BLaER1 treated with 17β-estradiol and CSF1 and Interleukin-3, amounts not matched to agents 10 nM and 100 nM (cell line): ENCODE results near the gene INSRR.

Experiments
- H3K27ac ChIP-seq, 11 experiments: shearing (Covaris generic); formaldehyde crosslinking; 2 replicates each; pipeline ENCODE4 v1.8.1; 2022
- H3K27me3 ChIP-seq, 11 experiments: shearing (Covaris generic); formaldehyde crosslinking; 2 replicates each; pipeline ENCODE4 v1.8.1; 2022
- H3K36me3 ChIP-seq, 11 experiments: shearing (Covaris generic); formaldehyde crosslinking; 2 replicates each; pipeline ENCODE4 v1.8.1; 2022
- H3K4me1 ChIP-seq, 10 experiments: shearing (Covaris generic); formaldehyde crosslinking; 2 replicates each; pipeline ENCODE4 v1.8.1; 2022
- H3K4me2 ChIP-seq, 11 experiments: shearing (Covaris generic); formaldehyde crosslinking; 2 replicates each; pipeline ENCODE4 v1.8.1; 2022
- H3K4me3 ChIP-seq, 10 experiments: shearing (Covaris generic); formaldehyde crosslinking; 2 replicates each; pipeline ENCODE4 v1.8.1; 2022
- H3K9ac ChIP-seq, 11 experiments: shearing (Covaris generic); formaldehyde crosslinking; 2 replicates each; pipeline ENCODE4 v1.8.1; 2022
- H3K9me3 ChIP-seq, 11 experiments: shearing (Covaris generic); formaldehyde crosslinking; replicated peaks in 1 of 11; 2 replicates each; pipeline ENCODE4 v1.8.1; 2022
- H4K20me1 ChIP-seq, 11 experiments: shearing (Covaris generic); formaldehyde crosslinking; 2 replicates each; pipeline ENCODE4 v1.8.1; 2022
- Cebpa-rat ChIP-seq, 11 experiments: shearing (Covaris generic); IDR thresholded peaks; 2 replicates each; pipeline ENCODE4 v1.8.1; 2022

Gene INSRR

GRCh38 chr1:156874572-156875340 lies 15.8 kb upstream of the INSRR start:
- no peak for TF ChIP-seq Cebpa-rat (IDR thresholded peaks at IDR 0.05)
- H3K27me3 ChIP-seq, result peaks cover 0 to 13% (median 0%) of the 10 kb centered on the region in 11 experiments; a peak in 2 of 22 replicates
- H4K20me1 ChIP-seq, result peaks cover 0 to 6% (median 0%) of the 10 kb centered on the region in 11 experiments; a peak in 1 of 22 replicates

GRCh38 chr1:156874142-156874541 lies 15.2 kb upstream of the INSRR start:
- TF ChIP-seq Cebpa-rat (IDR thresholded peaks at IDR 0.05), result no peak
- H3K27me3 ChIP-seq, result peaks cover 0 to 13% (median 0%) of the 10 kb centered on the region in 11 experiments; a peak in 2 of 22 replicates
- peaks cover 0 to 6% (median 0%) of the 10 kb centered on the region in 11 experiments; a peak in 1 of 22 replicates for H4K20me1 ChIP-seq

More at GRCh38 chr1:156874572-156875340, 15.8 kb upstream of the INSRR start:
- Histone ChIP-seq H3K4me3 (no peak overlapping the region), H3K27ac (peak overlapping the region in 2 of 11 experiments; percentile 32 to 44; a peak in 2 of 22 replicates), H3K9me3 (no peaks in the 10 kb centered on the region), H3K4me2 (peak overlapping the region; percentile 7 to 87 (median 76); a peak in 18 of 22 replicates), H3K4me1 (peaks cover 18 to 65% (median 56%) of the 10 kb centered on the region in 10 experiments), H3K36me3 (no peaks in the 10 kb centered on the region), H3K9ac (peak overlapping the region in 8 of 11 experiments; percentile 3 to 59 (median 24); a peak in 9 of 22 replicates)

GRCh38 chr1:156873659-156874058 lies 14.7 kb upstream of the INSRR start:
- no peak overlapping the region for H3K27ac ChIP-seq
- peaks cover 19 to 76% (median 67%) of the 10 kb centered on the region in 10 experiments for H3K4me1 ChIP-seq
- no peak overlapping the region for H3K4me3 ChIP-seq
- peak overlapping the region in 5 of 11 experiments; percentile 11 to 87 (median 82); a peak in 7 of 22 replicates for H3K4me2 ChIP-seq
- no peaks in the 10 kb centered on the region for H3K36me3 ChIP-seq
- no peak for TF ChIP-seq Cebpa-rat (IDR thresholded peaks at IDR 0.05)
- no peak overlapping the region for H3K9ac ChIP-seq
- H3K27me3 ChIP-seq, result peaks cover 0 to 13% (median 0%) of the 10 kb centered on the region in 11 experiments; a peak in 2 of 22 replicates
- H3K9me3 ChIP-seq, result no peaks in the 10 kb centered on the region
- peaks cover 0 to 5% (median 0%) of the 10 kb centered on the region in 11 experiments; a peak in 1 of 22 replicates for H4K20me1 ChIP-seq

More at GRCh38 chr1:156874142-156874541, 15.2 kb upstream of the INSRR start:
- H3K4me3 ChIP-seq, result no peak overlapping the region
- H3K4me1 ChIP-seq, result peaks cover 18 to 72% (median 62%) of the 10 kb centered on the region in 10 experiments
- H3K36me3 ChIP-seq, result no peaks in the 10 kb centered on the region
- peak overlapping the region in 3 of 11 experiments; percentile 32 to 59 (median 54); a peak in 5 of 22 replicates for H3K9ac ChIP-seq
- 0 out of 22 replicates have a peak overlapping the region, but pooled peaks of 1 of the 11 experiments have one; percentile 44 for H3K27ac ChIP-seq
- H3K4me2 ChIP-seq, result peak overlapping the region in 8 of 11 experiments; percentile 45 to 87 (median 77); a peak in 14 of 22 replicates
- no peaks in the 10 kb centered on the region for H3K9me3 ChIP-seq

GRCh38 chr1:156869455-156869854 lies 10.5 kb upstream of the INSRR start:
- Histone ChIP-seq H4K20me1 (no peaks in the 10 kb centered on the region; a peak in 1 of 22 replicates), H3K9ac (no peak overlapping the region), H3K27me3 (peaks cover 0 to 2% (median 0%) of the 10 kb centered on the region in 11 experiments; a peak in 2 of 22 replicates), H3K9me3 (no peaks in the 10 kb centered on the region), H3K27ac (0 out of 22 replicates have a peak overlapping the region, but pooled peaks of 1 of the 11 experiments have one; percentile 30), H3K36me3 (no peaks in the 10 kb centered on the region), H3K4me2 (peak overlapping the region in 9 of 11 experiments; percentile 57 to 97 (median 92); a peak in 15 of 22 replicates), H3K4me1 (peaks cover 52 to 91% (median 86%) of the 10 kb centered on the region in 10 experiments), H3K4me3 (no peak overlapping the region)
- TF ChIP-seq Cebpa-rat (IDR thresholded peaks at IDR 0.05), result no peak

GRCh38 chr1:156868341-156868740 lies 9.4 kb upstream of the INSRR start:
- H3K9me3 ChIP-seq, result no peaks in the 10 kb centered on the region
- H3K4me1 ChIP-seq, result peaks cover 58 to 91% (median 87%) of the 10 kb centered on the region in 10 experiments
- peak overlapping the region in 5 of 11 experiments; percentile 13 to 52 (median 45); a peak in 6 of 22 replicates for H3K27ac ChIP-seq
- no peak overlapping the region for H3K4me3 ChIP-seq
- H4K20me1 ChIP-seq, result no peaks in the 10 kb centered on the region
- TF ChIP-seq Cebpa-rat (IDR thresholded peaks at IDR 0.05), result no peak
- H3K4me2 ChIP-seq, result peak overlapping the region in 10 of 11 experiments; percentile 10 to 97 (median 93); a peak in 19 of 22 replicates
- no peaks in the 10 kb centered on the region for H3K36me3 ChIP-seq
- H3K27me3 ChIP-seq, result peaks cover 0 to 3% (median 0%) of the 10 kb centered on the region in 11 experiments; a peak in 3 of 22 replicates
- H3K9ac ChIP-seq, result peak overlapping the region in 3 of 11 experiments; percentile 7 to 50 (median 12); a peak in 3 of 22 replicates

GRCh38 chr1:156866249-156866909 lies 7.5 kb upstream of the INSRR start:
- peaks cover 57 to 100% (median 99%) of the 10 kb centered on the region in 10 experiments for H3K4me1 ChIP-seq
- H4K20me1 ChIP-seq, result peaks cover 0 to 4% (median 0%) of the 10 kb centered on the region in 11 experiments; a peak in 2 of 22 replicates
- H3K27ac ChIP-seq, result peak overlapping the region in 9 of 11 experiments; percentile 43 to 72 (median 61); a peak in 16 of 22 replicates
- peaks cover 15 to 22% (median 17%) of the 10 kb centered on the region in 11 experiments for H3K27me3 ChIP-seq
- peak overlapping the region; percentile 79 to 97 (median 92) for H3K4me2 ChIP-seq
- no peak for TF ChIP-seq Cebpa-rat (IDR thresholded peaks at IDR 0.05)
- peak overlapping the region in 7 of 10 experiments; percentile 14 to 48 (median 32); a peak in 10 of 20 replicates for H3K4me3 ChIP-seq
- H3K9ac ChIP-seq, result peak overlapping the region in 10 of 11 experiments; percentile 27 to 70 (median 50); a peak in 17 of 22 replicates
- no peaks in the 10 kb centered on the region for H3K36me3 ChIP-seq
- H3K9me3 ChIP-seq, result no peaks in the 10 kb centered on the region

- Histone ChIP-seq H4K20me1 (peaks cover 0 to 10% (median 0%) of the 10 kb centered on the region in 11 experiments; a peak in 2 of 22 replicates), H3K36me3 (no peaks in the 10 kb centered on the region), H3K9me3 (no peaks in the 10 kb centered on the region), H3K4me2 (peak overlapping the region; percentile 79 to 97 (median 92)), H3K4me3 (peak overlapping the region in 3 of 10 experiments; percentile 18 to 48 (median 40); a peak in 1 of 20 replicates), H3K4me1 (peaks cover 56 to 100% (median 99%) of the 10 kb centered on the region in 10 experiments), H3K9ac (peak overlapping the region in 9 of 11 experiments; percentile 27 to 70 (median 48); a peak in 12 of 22 replicates), H3K27me3 (peaks cover 20 to 28% (median 22%) of the 10 kb centered on the region in 11 experiments), H3K27ac (peak overlapping the region in 8 of 11 experiments; percentile 43 to 72 (median 62); a peak in 9 of 22 replicates)
- TF ChIP-seq Cebpa-rat (IDR thresholded peaks at IDR 0.05), result no peak
Measured at GRCh38 chr1:156865865-156866248, 6.9 kb upstream of the INSRR start.

- H3K4me2 ChIP-seq, result peak overlapping the region; percentile 79 to 97 (median 92); a peak in 20 of 22 replicates
- peaks cover 26 to 34% (median 28%) of the 10 kb centered on the region in 11 experiments for H3K27me3 ChIP-seq
Measured at GRCh38 chr1:156865258-156865657, 6.3 kb upstream of the INSRR start.

More at GRCh38 chr1:156865258-156865657, 6.3 kb upstream of the INSRR start:
- H3K9me3 ChIP-seq, result no peaks in the 10 kb centered on the region
- H3K36me3 ChIP-seq, result no peaks in the 10 kb centered on the region
- peaks cover 0 to 10% (median 0%) of the 10 kb centered on the region in 11 experiments; a peak in 2 of 22 replicates for H4K20me1 ChIP-seq
- no peak overlapping the region for H3K4me3 ChIP-seq
- H3K4me1 ChIP-seq, result peaks cover 52 to 98% (median 98%) of the 10 kb centered on the region in 10 experiments
- peak overlapping the region in 4 of 11 experiments; percentile 15 to 70 (median 48); a peak in 2 of 22 replicates for H3K9ac ChIP-seq
- TF ChIP-seq Cebpa-rat (IDR thresholded peaks at IDR 0.05), result no peak
- peak overlapping the region in 4 of 11 experiments; percentile 19 to 72 (median 64); a peak in 4 of 22 replicates for H3K27ac ChIP-seq
